ENCODE measurements around the gene AGBL4.

AGBL4 gene

GRCh38 chr1:48988633-48989197, 1035.0 kb downstream of the AGBL4 start:
- no peak overlapping the region for H3K4me3 ChIP-seq
- peaks cover 0 to 8% (median 0%) of the 10 kb centered on the region in 3 donors for H3K9me3 ChIP-seq
- no peaks in the 10 kb centered on the region for H3K27me3 ChIP-seq
- no peaks in the 10 kb centered on the region for H3K4me1 ChIP-seq
- no peaks in the 10 kb centered on the region for H3K36me3 ChIP-seq
- H3K27ac ChIP-seq = no peak overlapping the region
- intact Hi-C loops (cut with DNase I; ENCODE audit: low total_unique reads) = no loop called here
- DNase-seq = no peak
- TF ChIP-seq CTCF (IDR thresholded peaks at IDR 0.05) = no peak

- H3K4me1 ChIP-seq = no peaks in the 10 kb centered on the region
- DNase-seq = no peak
- no peaks in the 10 kb centered on the region for H3K9me3 ChIP-seq
- H3K27me3 ChIP-seq = no peaks in the 10 kb centered on the region
- no peak overlapping the region for H3K27ac ChIP-seq
- H3K36me3 ChIP-seq = no peaks in the 10 kb centered on the region
- intact Hi-C loops (cut with DNase I; ENCODE audit: low total_unique reads) = no loop called here
- TF ChIP-seq CTCF (IDR thresholded peaks at IDR 0.05) = no peak
- no peak overlapping the region for H3K4me3 ChIP-seq
Measured at GRCh38 chr1:48979940-48980339, 1043.8 kb downstream of the AGBL4 start.

GRCh38 chr1:48978413-48978812, 1045.3 kb downstream of the AGBL4 start:
- DNase-seq = no peak
- no peak for TF ChIP-seq CTCF (IDR thresholded peaks at IDR 0.05)
- H3K36me3 ChIP-seq = no peaks in the 10 kb centered on the region
- intact Hi-C loops (cut with DNase I; ENCODE audit: low total_unique reads) = no loop called here
- no peaks in the 10 kb centered on the region for H3K27me3 ChIP-seq
- H3K9me3 ChIP-seq = no peaks in the 10 kb centered on the region
- H3K4me3 ChIP-seq = no peak overlapping the region
- H3K27ac ChIP-seq = no peak overlapping the region
- no peaks in the 10 kb centered on the region for H3K4me1 ChIP-seq

- H3K9me3 ChIP-seq = no peaks in the 10 kb centered on the region
- DNase-seq = no peak
- intact Hi-C loops (cut with DNase I; ENCODE audit: low total_unique reads) = no loop called here
- H3K4me1 ChIP-seq = no peaks in the 10 kb centered on the region
- no peaks in the 10 kb centered on the region for H3K27me3 ChIP-seq
- TF ChIP-seq CTCF (IDR thresholded peaks at IDR 0.05) = no peak
- no peak overlapping the region for H3K27ac ChIP-seq
- no peak overlapping the region for H3K4me3 ChIP-seq
- H3K36me3 ChIP-seq = no peaks in the 10 kb centered on the region
Measured at GRCh38 chr1:48977273-48977672, 1046.5 kb downstream of the AGBL4 start.

- Histone ChIP-seq H3K4me3 (no peak overlapping the region), H3K9me3 (no peaks in the 10 kb centered on the region), H3K36me3 (no peaks in the 10 kb centered on the region), H3K27me3 (no peaks in the 10 kb centered on the region), H3K27ac (no peak overlapping the region), H3K4me1 (no peaks in the 10 kb centered on the region)
- no peak for TF ChIP-seq CTCF (IDR thresholded peaks at IDR 0.05)
- no peak for DNase-seq
- intact Hi-C loops (cut with DNase I; ENCODE audit: low total_unique reads) = no loop called here
Measured at GRCh38 chr1:48969971-48970370, 1053.8 kb downstream of the AGBL4 start.

- no peak for TF ChIP-seq CTCF (IDR thresholded peaks at IDR 0.05)
- H3K4me3 ChIP-seq = no peak overlapping the region
- no peak for DNase-seq
- H3K9me3 ChIP-seq = no peaks in the 10 kb centered on the region
- H3K27me3 ChIP-seq = no peaks in the 10 kb centered on the region
- intact Hi-C loops (cut with DNase I; ENCODE audit: low total_unique reads) = no loop called here
- no peaks in the 10 kb centered on the region for H3K4me1 ChIP-seq
- no peak overlapping the region for H3K27ac ChIP-seq
- H3K36me3 ChIP-seq = no peaks in the 10 kb centered on the region
Measured at GRCh38 chr1:48967318-48967717, 1056.4 kb downstream of the AGBL4 start.
